ENCODE results near the gene SKAP2. TPM values are rescaled to one million over a fixed set of nuclear protein-coding genes. Genes with fewer than 3 reads are reported as not detected.

SKAP2 gene
- total RNA-seq, 2 donors from 2014 or later: 3.3 to 3.4 TPM

DNA sequence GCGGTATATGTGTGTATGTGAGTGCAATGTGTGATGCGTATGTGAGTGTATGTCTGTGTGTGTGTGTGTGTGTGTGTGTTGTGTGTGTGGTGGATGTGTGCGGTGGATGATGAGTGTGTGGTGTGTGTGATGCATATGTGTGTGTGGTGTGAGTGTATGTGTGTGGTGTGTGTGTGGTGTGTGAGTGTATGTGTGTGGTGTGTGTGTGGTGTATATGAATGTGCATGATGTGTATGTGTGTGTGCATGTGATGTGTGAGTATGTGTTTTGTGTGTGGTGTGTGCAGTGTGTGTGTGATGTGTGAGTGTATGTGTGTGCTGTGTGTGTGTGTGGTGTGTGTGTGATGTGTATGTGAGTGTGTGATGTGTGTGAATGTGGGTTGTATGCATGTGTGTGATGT lies 222.0 kb downstream of the SKAP2 start:
- Histone ChIP-seq H3K27me3 (ENCODE audit: control insufficient read depth, insufficient read depth, low read length, poor library complexity, severe bottlenecking) (no peaks in the 10 kb centered on the region), H3K4me1 (ENCODE audit: control insufficient read depth, insufficient read depth, low read length) (no peaks in the 10 kb centered on the region), H3K27ac (ENCODE audit: low read depth, low read length) (no peak overlapping the region), H3K4me3 (ENCODE audit: low read length) (no peak overlapping the region), H3K9ac (ENCODE audit: extremely low read depth, low read length, poor library complexity, severe bottlenecking) (no peak overlapping the region), H3K36me3 (ENCODE audit: control insufficient read depth, insufficient read depth, low read length) (no peaks in the 10 kb centered on the region), H3K9me3 (ENCODE audit: control insufficient read depth, low read length) (no peaks in the 10 kb centered on the region)
- no peaks in the 10 kb centered on the region for H3K9me3 Mint-ChIP-seq
- no peaks in the 10 kb centered on the region for H3K27me3 Mint-ChIP-seq (ENCODE audit: insufficient read depth)
- H3K4me3 Mint-ChIP-seq: no peak overlapping the region
- DNase-seq: no peak
- WGBS, 2 experiments (ENCODE audit: insufficient coverage in 1 of 2, insufficient read length in 1 of 2): 96 to 100% methylated on average over 3 of the region's 3 CpGs
- TF ChIP-seq, protein P1, sequence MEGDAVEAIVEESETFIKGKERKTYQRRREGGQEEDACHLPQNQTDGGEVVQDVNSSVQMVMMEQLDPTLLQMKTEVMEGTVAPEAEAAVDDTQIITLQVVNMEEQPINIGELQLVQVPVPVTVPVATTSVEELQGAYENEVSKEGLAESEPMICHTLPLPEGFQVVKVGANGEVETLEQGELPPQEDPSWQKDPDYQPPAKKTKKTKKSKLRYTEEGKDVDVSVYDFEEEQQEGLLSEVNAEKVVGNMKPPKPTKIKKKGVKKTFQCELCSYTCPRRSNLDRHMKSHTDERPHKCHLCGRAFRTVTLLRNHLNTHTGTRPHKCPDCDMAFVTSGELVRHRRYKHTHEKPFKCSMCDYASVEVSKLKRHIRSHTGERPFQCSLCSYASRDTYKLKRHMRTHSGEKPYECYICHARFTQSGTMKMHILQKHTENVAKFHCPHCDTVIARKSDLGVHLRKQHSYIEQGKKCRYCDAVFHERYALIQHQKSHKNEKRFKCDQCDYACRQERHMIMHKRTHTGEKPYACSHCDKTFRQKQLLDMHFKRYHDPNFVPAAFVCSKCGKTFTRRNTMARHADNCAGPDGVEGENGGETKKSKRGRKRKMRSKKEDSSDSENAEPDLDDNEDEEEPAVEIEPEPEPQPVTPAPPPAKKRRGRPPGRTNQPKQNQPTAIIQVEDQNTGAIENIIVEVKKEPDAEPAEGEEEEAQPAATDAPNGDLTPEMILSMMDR (conservative IDR thresholded peaks at IDR 0.05): no peak
- H3K36me3 Mint-ChIP-seq (ENCODE audit: low read depth): no peaks in the 10 kb centered on the region
- no peaks in the 10 kb centered on the region for H3K4me1 Mint-ChIP-seq
- H3K27ac Mint-ChIP-seq: no peak overlapping the region

DNA sequence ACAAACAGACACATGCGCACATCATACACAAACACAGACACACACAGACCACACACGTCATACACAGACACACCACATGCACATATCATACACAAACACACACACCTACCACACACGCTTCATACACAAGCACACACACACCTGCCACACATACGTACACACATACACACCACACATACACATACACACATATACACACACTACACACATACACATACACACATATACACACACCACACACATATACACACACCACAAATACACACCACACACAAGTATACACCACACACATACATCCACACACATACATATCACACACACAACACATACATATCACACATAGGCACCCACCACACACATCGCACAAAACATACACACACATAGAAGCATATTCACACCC lies 224.7 kb downstream of the SKAP2 start:
- 90% methylated on average over 2 to 5 of the region's 5 CpGs for WGBS, 2 experiments (ENCODE audit: insufficient coverage in 1 of 2, insufficient read length in 1 of 2)
- Histone ChIP-seq H3K4me1 (ENCODE audit: control insufficient read depth, insufficient read depth, low read length) (no peaks in the 10 kb centered on the region), H3K9ac (ENCODE audit: extremely low read depth, low read length, poor library complexity, severe bottlenecking) (no peak overlapping the region), H3K4me3 (ENCODE audit: low read length) (no peak overlapping the region), H3K27me3 (ENCODE audit: control insufficient read depth, insufficient read depth, low read length, poor library complexity, severe bottlenecking) (no peaks in the 10 kb centered on the region), H3K27ac (ENCODE audit: low read depth, low read length) (no peak overlapping the region), H3K36me3 (ENCODE audit: control insufficient read depth, insufficient read depth, low read length) (no peaks in the 10 kb centered on the region), H3K9me3 (ENCODE audit: control insufficient read depth, low read length) (no peaks in the 10 kb centered on the region)
- no peaks in the 10 kb centered on the region for H3K27me3 Mint-ChIP-seq (ENCODE audit: insufficient read depth)
- TF ChIP-seq, protein P1 (conservative IDR thresholded peaks at IDR 0.05): no peak
- H3K9me3 Mint-ChIP-seq: no peaks in the 10 kb centered on the region
- H3K36me3 Mint-ChIP-seq (ENCODE audit: low read depth): no peaks in the 10 kb centered on the region
- H3K4me1 Mint-ChIP-seq: no peaks in the 10 kb centered on the region
- no peak for DNase-seq
- H3K4me3 Mint-ChIP-seq: no peak overlapping the region
- no peak overlapping the region for H3K27ac Mint-ChIP-seq

DNA sequence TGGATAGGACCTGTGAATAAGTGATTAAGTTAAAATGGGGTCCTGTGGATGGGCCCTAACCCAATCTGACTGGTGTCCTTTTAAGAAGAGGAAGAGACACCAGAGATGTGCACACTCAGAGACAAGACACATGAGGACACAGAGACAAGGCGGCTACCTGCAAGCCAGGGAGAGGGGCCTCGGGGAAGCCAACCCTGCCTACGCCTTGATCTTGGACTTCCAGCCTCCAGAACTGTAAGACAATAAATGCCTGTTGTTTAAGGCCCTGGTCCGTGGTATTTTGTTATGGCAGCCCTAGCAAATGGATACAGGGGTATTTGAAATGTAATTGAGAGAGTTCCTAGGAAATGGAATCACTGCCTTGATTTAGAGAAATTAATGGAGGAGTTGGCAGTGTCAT lies 225.3 kb downstream of the SKAP2 start:
- no peaks in the 10 kb centered on the region for H3K9me3 ChIP-seq (ENCODE audit: control insufficient read depth, low read length)
- no peak overlapping the region for H3K4me3 ChIP-seq (ENCODE audit: low read length)
- TF ChIP-seq, protein P1 (conservative IDR thresholded peaks at IDR 0.05): no peak
- no peak for DNase-seq
- Mint-ChIP-seq H3K27ac (no peak overlapping the region), H3K27me3 (ENCODE audit: insufficient read depth) (no peaks in the 10 kb centered on the region), H3K9me3 (no peaks in the 10 kb centered on the region), H3K4me1 (no peaks in the 10 kb centered on the region), H3K4me3 (no peak overlapping the region), H3K36me3 (ENCODE audit: low read depth) (no peaks in the 10 kb centered on the region)
- no peaks in the 10 kb centered on the region for H3K36me3 ChIP-seq (ENCODE audit: control insufficient read depth, insufficient read depth, low read length)
- H3K27me3 ChIP-seq (ENCODE audit: control insufficient read depth, insufficient read depth, low read length, poor library complexity, severe bottlenecking): no peaks in the 10 kb centered on the region
- no peak overlapping the region for H3K9ac ChIP-seq (ENCODE audit: extremely low read depth, low read length, poor library complexity, severe bottlenecking)
- H3K4me1 ChIP-seq (ENCODE audit: control insufficient read depth, insufficient read depth, low read length): no peaks in the 10 kb centered on the region
- no peak overlapping the region for H3K27ac ChIP-seq (ENCODE audit: low read depth, low read length)
- 92 to 100% methylated on average over 4 of the region's 4 CpGs for WGBS, 2 experiments (ENCODE audit: insufficient coverage in 1 of 2, insufficient read length in 1 of 2)

All from endodermal cell (in vitro differentiated cells).